LoVo (cell line): Measurements from ENCODE around the gene GTPBP4.
A peak's percentile ranks its signal among the peaks of the same experiment; 100 is the strongest.

ENCODE experiments used
- DNase-seq: peaks from one replicate; pipeline ENCODE4 v3.0.0-alpha.2; 2016; ENCODE audit warnings: low spot score

The GTPBP4 gene

GRCh38 chr10:987870-988666 lies at the start of gene GTPBP4:
GTPBP4 (plus strand) TSS chr10:988434; CDS start chr10:988480, 46 bp downstream.
- DNase-seq = peak; percentile 96

GRCh38 chr10:938941-939678 lies 49.1 kb upstream of the GTPBP4 start:
- DNase-seq = no peak

GRCh38 chr10:943334-944033 lies 44.8 kb upstream of the GTPBP4 start:
- no peak for DNase-seq

- peak; percentile 8 for DNase-seq
Observed at GRCh38 chr10:944034-944831, 44.0 kb upstream of the GTPBP4 start.

- DNase-seq = no peak
Observed at GRCh38 chr10:945778-946177, 42.5 kb upstream of the GTPBP4 start.

GRCh38 chr10:947051-947450 lies 41.2 kb upstream of the GTPBP4 start:
- DNase-seq = no peak

- no peak for DNase-seq
Observed at GRCh38 chr10:947881-948280, 40.4 kb upstream of the GTPBP4 start.

GRCh38 chr10:948347-948746 lies 39.9 kb upstream of the GTPBP4 start:
- no peak for DNase-seq

- DNase-seq = no peak
Observed at GRCh38 chr10:949446-949845, 38.8 kb upstream of the GTPBP4 start.

GRCh38 chr10:953836-954235 lies 34.4 kb upstream of the GTPBP4 start:
- DNase-seq = no peak

- no peak for DNase-seq
Observed at GRCh38 chr10:954396-954795, 33.8 kb upstream of the GTPBP4 start.

- DNase-seq = no peak
Observed at GRCh38 chr10:955127-955819, 33.0 kb upstream of the GTPBP4 start.

GRCh38 chr10:955820-956217 lies 32.4 kb upstream of the GTPBP4 start:
- no peak for DNase-seq

- DNase-seq = no peak
Observed at GRCh38 chr10:958106-958505, 30.1 kb upstream of the GTPBP4 start.

- no peak for DNase-seq
Observed at GRCh38 chr10:958856-959255, 29.4 kb upstream of the GTPBP4 start.

- no peak for DNase-seq
Observed at GRCh38 chr10:962342-962741, 25.9 kb upstream of the GTPBP4 start.

GRCh38 chr10:963186-963585 lies 25.0 kb upstream of the GTPBP4 start:
- no peak for DNase-seq

GRCh38 chr10:963655-964054 lies 24.6 kb upstream of the GTPBP4 start:
- DNase-seq = no peak

- no peak for DNase-seq
Observed at GRCh38 chr10:964321-964987, 23.8 kb upstream of the GTPBP4 start.

- no peak for DNase-seq
Observed at GRCh38 chr10:964988-965417, 23.2 kb upstream of the GTPBP4 start.
